ENCODE measurements around the gene PPP6R3.

Gene PPP6R3, protein sequence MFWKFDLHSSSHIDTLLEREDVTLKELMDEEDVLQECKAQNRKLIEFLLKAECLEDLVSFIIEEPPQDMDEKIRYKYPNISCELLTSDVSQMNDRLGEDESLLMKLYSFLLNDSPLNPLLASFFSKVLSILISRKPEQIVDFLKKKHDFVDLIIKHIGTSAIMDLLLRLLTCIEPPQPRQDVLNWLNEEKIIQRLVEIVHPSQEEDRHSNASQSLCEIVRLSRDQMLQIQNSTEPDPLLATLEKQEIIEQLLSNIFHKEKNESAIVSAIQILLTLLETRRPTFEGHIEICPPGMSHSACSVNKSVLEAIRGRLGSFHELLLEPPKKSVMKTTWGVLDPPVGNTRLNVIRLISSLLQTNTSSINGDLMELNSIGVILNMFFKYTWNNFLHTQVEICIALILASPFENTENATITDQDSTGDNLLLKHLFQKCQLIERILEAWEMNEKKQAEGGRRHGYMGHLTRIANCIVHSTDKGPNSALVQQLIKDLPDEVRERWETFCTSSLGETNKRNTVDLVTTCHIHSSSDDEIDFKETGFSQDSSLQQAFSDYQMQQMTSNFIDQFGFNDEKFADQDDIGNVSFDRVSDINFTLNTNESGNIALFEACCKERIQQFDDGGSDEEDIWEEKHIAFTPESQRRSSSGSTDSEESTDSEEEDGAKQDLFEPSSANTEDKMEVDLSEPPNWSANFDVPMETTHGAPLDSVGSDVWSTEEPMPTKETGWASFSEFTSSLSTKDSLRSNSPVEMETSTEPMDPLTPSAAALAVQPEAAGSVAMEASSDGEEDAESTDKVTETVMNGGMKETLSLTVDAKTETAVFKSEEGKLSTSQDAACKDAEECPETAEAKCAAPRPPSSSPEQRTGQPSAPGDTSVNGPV

DNA sequence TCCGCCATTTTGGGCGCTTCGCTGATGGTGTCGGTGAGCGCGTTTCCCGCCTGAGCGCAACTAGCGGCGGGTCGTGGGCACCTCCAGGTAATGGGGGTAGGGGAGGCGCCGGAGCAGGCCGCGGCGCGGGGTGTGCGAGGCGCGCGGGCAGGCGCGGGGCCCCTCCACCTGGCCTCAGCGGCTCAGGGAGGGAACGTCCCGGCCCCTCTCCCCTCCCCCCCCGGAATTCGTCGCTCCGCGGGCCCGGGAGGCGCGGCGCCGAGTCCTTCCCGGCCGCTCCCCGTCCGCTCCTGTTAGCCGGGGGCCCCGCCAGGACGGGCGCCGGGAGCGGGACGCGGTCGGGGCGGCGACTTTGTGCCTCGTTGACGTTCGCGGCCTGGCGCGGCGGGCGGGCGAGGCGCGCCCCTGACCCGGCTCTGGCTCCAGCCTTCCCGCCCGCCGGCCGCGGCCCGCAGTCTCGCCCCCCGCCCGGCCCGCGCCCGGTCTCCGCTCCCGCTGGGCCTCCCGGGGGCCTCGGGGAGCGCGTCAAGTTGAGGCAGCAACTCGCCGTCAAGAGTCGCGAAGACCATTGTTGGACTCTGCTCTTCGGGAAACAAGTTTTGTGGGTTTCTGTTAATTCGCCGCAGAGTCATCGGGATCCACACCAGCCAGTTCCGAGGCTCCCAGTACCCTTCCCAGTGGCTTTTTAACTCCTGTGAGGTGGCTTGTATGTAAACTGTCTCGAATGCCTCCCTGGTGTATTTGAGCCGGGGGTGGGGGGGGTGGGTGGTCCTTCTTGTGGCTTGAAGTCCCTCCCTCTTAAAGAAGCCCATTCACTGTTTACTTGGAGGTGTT is at the start of gene PPP6R3:
PPP6R3 (plus strand) TSS at position 12 of the 834 bp plus-strand sequence. CDS start 76,913 bp downstream, outside the sequence.
- TF ChIP-seq, protein P1, sequence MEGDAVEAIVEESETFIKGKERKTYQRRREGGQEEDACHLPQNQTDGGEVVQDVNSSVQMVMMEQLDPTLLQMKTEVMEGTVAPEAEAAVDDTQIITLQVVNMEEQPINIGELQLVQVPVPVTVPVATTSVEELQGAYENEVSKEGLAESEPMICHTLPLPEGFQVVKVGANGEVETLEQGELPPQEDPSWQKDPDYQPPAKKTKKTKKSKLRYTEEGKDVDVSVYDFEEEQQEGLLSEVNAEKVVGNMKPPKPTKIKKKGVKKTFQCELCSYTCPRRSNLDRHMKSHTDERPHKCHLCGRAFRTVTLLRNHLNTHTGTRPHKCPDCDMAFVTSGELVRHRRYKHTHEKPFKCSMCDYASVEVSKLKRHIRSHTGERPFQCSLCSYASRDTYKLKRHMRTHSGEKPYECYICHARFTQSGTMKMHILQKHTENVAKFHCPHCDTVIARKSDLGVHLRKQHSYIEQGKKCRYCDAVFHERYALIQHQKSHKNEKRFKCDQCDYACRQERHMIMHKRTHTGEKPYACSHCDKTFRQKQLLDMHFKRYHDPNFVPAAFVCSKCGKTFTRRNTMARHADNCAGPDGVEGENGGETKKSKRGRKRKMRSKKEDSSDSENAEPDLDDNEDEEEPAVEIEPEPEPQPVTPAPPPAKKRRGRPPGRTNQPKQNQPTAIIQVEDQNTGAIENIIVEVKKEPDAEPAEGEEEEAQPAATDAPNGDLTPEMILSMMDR (conservative IDR thresholded peaks at IDR 0.05; ENCODE audit: low read length): no peak
- DNase-seq (ENCODE audit: low read depth): peak; percentile 29
- H3K4me3 ChIP-seq (ENCODE audit: low read length): peak within 1 kb of the TSS; percentile 88

DNA sequence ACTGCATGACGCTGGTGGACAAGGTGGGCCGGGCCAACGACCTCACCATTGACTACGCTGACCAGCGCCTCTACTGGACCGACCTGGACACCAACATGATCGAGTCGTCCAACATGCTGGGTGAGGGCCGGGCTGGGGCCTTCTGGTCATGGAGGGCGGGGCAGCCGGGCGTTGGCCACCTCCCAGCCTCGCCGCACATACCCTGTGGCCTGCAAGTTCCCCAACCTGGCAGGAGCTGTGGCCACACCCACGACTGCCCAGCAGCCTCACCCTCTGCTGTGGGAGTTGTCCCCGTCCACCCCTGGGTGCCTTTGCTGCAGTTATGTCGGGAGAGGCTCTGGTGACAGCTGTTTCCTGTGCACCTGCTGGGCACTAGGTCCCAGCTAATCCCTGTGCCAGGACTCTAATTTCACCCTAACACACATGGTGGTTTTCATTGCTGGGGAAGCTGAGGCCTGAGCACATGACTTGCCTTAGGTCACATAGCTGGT is 49.0 kb upstream of the PPP6R3 start:
- TF ChIP-seq, protein P1 (conservative IDR thresholded peaks at IDR 0.05; ENCODE audit: low read length): no peak
- no peak overlapping the region for H3K4me3 ChIP-seq (ENCODE audit: low read length)
- DNase-seq (ENCODE audit: low read depth): no peak

DNA sequence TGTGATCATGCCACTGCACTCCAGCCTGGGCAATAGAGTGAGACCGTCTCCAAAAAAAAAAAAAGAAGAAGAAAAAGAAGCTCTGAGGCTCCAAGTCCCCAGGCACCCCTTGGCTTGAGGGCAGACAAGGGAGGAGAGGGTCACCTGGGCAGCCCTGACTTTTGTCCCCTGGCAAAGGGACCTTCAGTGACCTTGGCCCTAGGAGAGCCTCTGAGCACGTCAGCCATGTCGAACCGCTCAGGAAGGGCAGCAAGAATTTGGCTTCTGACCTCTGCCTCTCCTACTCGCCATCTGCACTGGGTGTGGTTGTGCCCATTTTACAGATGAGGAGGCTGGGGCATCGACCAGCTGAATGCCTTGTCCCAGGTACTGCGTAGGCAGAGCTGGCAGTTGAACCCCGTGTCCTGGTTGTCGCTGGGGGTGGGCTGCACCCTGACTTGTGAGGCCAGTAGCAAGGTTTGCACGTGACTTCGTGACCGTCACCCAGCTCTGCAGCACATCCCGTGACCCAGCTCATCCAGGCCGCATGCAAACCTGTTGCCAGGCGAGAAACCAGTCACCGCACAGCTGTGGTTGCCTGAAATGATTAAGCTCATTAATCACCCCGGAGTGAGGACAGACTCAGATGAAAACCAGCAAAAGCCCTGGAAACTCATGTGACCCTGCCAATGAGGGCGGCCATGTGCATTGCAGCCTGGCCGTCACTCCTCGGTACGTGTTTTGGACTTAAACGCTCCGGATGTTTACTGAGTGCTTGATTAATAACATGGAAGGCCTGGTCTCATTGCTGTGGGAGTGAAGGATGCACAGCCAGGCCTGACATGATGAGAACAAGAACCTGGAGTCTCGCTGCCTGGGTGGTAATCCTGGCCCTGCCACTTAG is 47.7 kb upstream of the PPP6R3 start:
- TF ChIP-seq, protein P1 (conservative IDR thresholded peaks at IDR 0.05; ENCODE audit: low read length): no peak
- peak; percentile 98 for DNase-seq (ENCODE audit: low read depth)

DNA sequence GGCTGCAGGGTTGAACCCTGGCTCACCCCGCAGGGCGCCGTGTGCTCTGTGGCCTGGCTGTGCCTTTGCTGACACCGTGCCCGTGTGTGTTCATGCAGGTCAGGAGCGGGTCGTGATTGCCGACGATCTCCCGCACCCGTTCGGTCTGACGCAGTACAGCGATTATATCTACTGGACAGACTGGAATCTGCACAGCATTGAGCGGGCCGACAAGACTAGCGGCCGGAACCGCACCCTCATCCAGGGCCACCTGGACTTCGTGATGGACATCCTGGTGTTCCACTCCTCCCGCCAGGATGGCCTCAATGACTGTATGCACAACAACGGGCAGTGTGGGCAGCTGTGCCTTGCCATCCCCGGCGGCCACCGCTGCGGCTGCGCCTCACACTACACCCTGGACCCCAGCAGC is 47.0 kb upstream of the PPP6R3 start:
- no peak overlapping the region for H3K4me3 ChIP-seq (ENCODE audit: low read length)
- no peak for DNase-seq (ENCODE audit: low read depth)
- TF ChIP-seq, protein P1 (conservative IDR thresholded peaks at IDR 0.05; ENCODE audit: low read length): no peak

More for the DNA sequence above, 47.7 kb upstream of the PPP6R3 start:
- no peak overlapping the region for H3K4me3 ChIP-seq (ENCODE audit: low read length)

DNA sequence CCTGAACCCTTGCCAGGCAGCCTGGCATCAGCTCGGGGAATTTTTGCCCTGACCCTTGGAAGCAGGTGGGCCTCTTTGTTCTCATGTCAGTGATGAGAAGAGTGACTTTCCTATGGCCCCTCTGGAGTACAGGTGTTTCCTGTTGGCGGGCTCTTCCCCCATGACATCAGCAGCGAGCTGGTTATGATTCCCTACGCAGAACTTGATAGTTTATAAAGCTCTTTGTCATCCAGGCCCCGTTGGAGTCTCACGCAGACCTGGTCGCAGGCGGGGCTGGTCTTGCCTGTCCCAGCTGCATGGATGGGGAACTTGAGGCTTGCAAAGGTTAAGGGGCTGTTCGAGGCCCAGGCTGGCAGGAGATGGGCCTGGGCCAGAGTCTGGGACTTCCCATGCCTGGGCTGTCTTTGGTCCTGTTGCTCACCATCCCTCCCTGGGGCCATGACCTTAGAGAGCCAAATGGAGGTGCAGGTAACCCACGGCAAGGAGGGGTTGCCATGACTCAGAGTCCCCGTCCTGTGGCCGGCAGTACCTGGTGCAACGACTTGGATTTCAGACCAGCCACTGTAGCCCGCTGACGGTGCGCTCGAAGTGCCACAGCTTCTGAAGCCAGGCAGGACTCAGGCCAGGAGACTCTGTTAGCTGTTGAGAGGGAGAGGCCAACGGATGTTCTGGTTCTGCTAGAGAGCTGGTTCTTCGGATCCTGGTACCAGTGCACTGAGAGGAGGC is 45.9 kb upstream of the PPP6R3 start:
- no peak for DNase-seq (ENCODE audit: low read depth)
- no peak overlapping the region for H3K4me3 ChIP-seq (ENCODE audit: low read length)
- TF ChIP-seq, protein P1 (conservative IDR thresholded peaks at IDR 0.05; ENCODE audit: low read length): no peak

Data from AG10803 (cell line).